DND-41 (cell line): ENCODE data around the gene AGPAT1.

Source experiments
- ATAC-seq: fragments of 200-7000 bp; cut with Tn5 transposase; 3 replicates; pipeline ENCODE4 v1.9.1; 2021; ENCODE audit warnings: low read depth; ENCODE audit not compliant: insufficient read depth
- DNase-seq: peaks from one replicate; pipeline ENCODE4 v3.0.0-alpha.2; 2020
- H2AFZ ChIP-seq: 2 replicates; pipeline ENCODE4 v1.6.0; 2012; ENCODE audit warnings: low read depth, low read length
- H3K27ac ChIP-seq: 2 replicates; pipeline ENCODE4 v1.5.1; 2012; ENCODE audit warnings: low read length, inconsistent platforms
- H3K27me3 ChIP-seq: fragments of 200-600 bp; sonication (generic); 2 replicates; pipeline ENCODE4 v1.6.0; 2012; ENCODE audit warnings: low read length, mild to moderate bottlenecking, inconsistent platforms; ENCODE audit not compliant: insufficient read depth, poor library complexity
- H3K36me3 ChIP-seq: 2 replicates; pipeline ENCODE4 v1.5.1; 2012; ENCODE audit warnings: low read length, inconsistent platforms; ENCODE audit not compliant: insufficient read depth
- H3K4me1 ChIP-seq: 2 replicates; pipeline ENCODE4 v1.5.1; 2012; ENCODE audit warnings: mild to moderate bottlenecking, low read length; ENCODE audit not compliant: insufficient read depth
- H3K4me2 ChIP-seq: 2 replicates; pipeline ENCODE4 v1.6.0; 2012; ENCODE audit warnings: mild to moderate bottlenecking, moderate library complexity, low read length, inconsistent platforms; ENCODE audit not compliant: insufficient read depth
- H3K4me3 ChIP-seq, 2 experiments: fragments of 200-600 bp in 1 of 2; shearing (Covaris generic) in 1 of 2; 2 replicates each; pipeline ENCODE4 v1.5.1; 2012 to 2016; ENCODE audit warnings: inconsistent platforms in 2 of 2, low read length in 2 of 2, mild to moderate bottlenecking in 2 of 2, low read depth in 1 of 2, moderate library complexity in 1 of 2
- H3K79me2 ChIP-seq: 2 replicates; pipeline ENCODE4 v1.6.0; 2012; ENCODE audit warnings: low read length, inconsistent platforms; ENCODE audit not compliant: insufficient read depth
- H3K9ac ChIP-seq: 2 replicates; pipeline ENCODE4 v1.6.0; 2012; ENCODE audit warnings: low read depth, mild to moderate bottlenecking, inconsistent platforms, low read length, moderate library complexity
- H3K9me3 ChIP-seq: 2 replicates; pipeline ENCODE4 v1.5.1; 2012; ENCODE audit warnings: low read length, moderate library complexity, mild to moderate bottlenecking, inconsistent platforms; ENCODE audit not compliant: insufficient read depth, severe bottlenecking
- H4K20me1 ChIP-seq: 2 replicates; pipeline ENCODE4 v1.6.0; 2012; ENCODE audit warnings: low read length; ENCODE audit not compliant: insufficient read depth
- EZH2 ChIP-seq: IDR thresholded peaks from 3 replicates; pipeline ENCODE4 v1.6.1; 2012; ENCODE audit warnings: borderline replicate concordance, low read depth, mild to moderate bottlenecking, moderate library complexity, low read length, inconsistent platforms; ENCODE audit not compliant: severe bottlenecking
- TF ChIP-seq, protein P1 (sequence below): IDR thresholded peaks from 2 replicates; pipeline ENCODE4 v1.5.1; 2012; ENCODE audit warnings: borderline replicate concordance, low read length, moderate library complexity, mild to moderate bottlenecking; ENCODE audit not compliant: poor library complexity, severe bottlenecking; ENCODE audit errors: extremely low read depth

Gene AGPAT1

DNA sequence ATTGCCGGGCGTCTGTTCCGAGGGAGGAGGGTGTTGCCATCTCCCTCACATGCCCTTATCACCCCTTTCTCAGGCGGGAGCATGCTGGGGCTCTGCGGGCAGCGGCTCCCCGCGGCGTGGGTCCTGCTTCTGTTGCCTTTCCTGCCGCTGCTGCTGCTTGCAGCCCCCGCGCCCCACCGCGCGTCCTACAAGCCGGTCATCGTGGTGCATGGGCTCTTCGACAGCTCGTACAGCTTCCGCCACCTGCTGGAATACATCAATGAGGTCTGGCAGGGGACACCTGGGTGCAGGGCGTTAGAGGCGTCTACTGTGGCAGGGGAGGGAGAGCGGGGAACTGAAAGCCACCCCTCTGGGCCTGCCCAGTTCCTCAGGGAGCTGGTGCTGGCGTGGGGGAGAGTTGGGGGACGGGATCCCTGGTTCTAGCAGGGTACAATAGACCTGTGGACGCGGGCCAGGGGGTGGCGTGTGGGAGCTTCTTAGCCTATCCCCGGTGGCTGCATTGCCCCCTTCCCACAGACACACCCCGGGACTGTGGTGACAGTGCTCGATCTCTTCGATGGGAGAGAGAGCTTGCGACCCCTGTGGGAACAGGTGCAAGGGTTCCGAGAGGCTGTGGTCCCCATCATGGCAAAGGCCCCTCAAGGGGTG lies 21.2 kb downstream of the AGPAT1 start:
- peaks cover 25% of the 10 kb centered on the region for H3K4me1 ChIP-seq
- H3K9ac ChIP-seq: peak overlapping the region; percentile 71
- peaks cover 23% of the 10 kb centered on the region for H3K79me2 ChIP-seq
- H3K4me2 ChIP-seq: peak overlapping the region; percentile 70
- peak overlapping the region; percentile 96 for H2AFZ ChIP-seq
- H3K36me3 ChIP-seq: peaks cover 35% of the 10 kb centered on the region
- no peaks in the 10 kb centered on the region for H3K9me3 ChIP-seq
- peak overlapping the region; percentile 83 for H3K27ac ChIP-seq
- no peaks in the 10 kb centered on the region for H3K27me3 ChIP-seq
- ATAC-seq (peak; percentile 67), DNase-seq (peak; percentile 75)
- TF ChIP-seq EZH2: no peak
- TF ChIP-seq, protein P1, sequence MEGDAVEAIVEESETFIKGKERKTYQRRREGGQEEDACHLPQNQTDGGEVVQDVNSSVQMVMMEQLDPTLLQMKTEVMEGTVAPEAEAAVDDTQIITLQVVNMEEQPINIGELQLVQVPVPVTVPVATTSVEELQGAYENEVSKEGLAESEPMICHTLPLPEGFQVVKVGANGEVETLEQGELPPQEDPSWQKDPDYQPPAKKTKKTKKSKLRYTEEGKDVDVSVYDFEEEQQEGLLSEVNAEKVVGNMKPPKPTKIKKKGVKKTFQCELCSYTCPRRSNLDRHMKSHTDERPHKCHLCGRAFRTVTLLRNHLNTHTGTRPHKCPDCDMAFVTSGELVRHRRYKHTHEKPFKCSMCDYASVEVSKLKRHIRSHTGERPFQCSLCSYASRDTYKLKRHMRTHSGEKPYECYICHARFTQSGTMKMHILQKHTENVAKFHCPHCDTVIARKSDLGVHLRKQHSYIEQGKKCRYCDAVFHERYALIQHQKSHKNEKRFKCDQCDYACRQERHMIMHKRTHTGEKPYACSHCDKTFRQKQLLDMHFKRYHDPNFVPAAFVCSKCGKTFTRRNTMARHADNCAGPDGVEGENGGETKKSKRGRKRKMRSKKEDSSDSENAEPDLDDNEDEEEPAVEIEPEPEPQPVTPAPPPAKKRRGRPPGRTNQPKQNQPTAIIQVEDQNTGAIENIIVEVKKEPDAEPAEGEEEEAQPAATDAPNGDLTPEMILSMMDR: peak; percentile 75
- peaks cover 9% of the 10 kb centered on the region; the same call in 1 of the 2 replicates for H4K20me1 ChIP-seq
- peak overlapping the region; percentile 61 to 77; a peak in 3 of 4 replicates for H3K4me3 ChIP-seq

DNA sequence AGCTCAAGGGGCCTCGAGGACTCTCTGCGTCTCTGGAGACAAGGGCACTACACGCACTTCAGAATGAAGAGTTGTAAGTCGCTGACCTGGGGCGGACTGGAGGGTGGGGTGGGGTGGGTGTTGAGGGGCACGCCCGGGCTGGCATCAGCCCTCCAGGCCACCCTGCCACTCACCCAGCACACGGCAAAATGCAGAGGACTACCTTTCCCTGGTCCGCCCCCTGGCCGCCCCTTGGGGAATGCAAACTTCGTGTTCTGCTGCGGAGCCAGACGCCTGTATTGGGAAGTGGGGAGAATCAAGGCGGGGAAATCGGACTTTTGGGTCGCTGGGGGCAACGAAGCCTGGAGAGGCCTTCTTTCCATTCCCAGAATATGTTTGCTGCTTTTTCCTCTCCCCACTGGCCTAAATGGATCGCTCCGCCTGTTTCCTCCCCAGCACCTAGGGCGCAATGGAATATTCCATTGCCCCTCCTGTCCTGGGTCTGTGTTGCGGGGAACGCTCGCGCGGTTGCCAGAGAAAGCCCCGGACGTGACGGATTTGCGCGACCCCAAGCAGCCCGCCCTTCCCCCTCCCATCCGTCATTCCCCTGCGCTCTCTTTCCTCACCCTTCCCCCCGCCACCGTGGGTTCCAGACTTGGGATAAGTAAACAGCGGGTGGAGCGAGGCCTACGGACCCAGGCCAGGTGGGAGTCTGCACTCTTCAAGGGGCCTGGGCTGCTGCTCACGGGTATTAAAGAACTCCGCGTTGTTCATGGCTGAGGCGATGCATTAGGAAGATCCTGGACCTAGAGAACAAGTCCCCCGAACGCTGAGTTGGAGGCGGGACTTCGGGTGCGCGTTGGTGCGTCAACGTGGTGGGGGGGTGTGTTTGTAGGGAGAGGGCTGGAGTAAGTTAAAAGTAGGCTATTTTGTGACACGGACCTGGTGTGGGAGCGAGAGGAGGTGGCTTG lies 22.0 kb downstream of the AGPAT1 start, which contains the start of gene PPT2:
Gene PPT2 (plus strand): TSS at position 578 of the 950 bp plus-strand sequence. CDS start 454 bp downstream, outside the sequence.
- ATAC-seq: peak; percentile 86

DNA sequence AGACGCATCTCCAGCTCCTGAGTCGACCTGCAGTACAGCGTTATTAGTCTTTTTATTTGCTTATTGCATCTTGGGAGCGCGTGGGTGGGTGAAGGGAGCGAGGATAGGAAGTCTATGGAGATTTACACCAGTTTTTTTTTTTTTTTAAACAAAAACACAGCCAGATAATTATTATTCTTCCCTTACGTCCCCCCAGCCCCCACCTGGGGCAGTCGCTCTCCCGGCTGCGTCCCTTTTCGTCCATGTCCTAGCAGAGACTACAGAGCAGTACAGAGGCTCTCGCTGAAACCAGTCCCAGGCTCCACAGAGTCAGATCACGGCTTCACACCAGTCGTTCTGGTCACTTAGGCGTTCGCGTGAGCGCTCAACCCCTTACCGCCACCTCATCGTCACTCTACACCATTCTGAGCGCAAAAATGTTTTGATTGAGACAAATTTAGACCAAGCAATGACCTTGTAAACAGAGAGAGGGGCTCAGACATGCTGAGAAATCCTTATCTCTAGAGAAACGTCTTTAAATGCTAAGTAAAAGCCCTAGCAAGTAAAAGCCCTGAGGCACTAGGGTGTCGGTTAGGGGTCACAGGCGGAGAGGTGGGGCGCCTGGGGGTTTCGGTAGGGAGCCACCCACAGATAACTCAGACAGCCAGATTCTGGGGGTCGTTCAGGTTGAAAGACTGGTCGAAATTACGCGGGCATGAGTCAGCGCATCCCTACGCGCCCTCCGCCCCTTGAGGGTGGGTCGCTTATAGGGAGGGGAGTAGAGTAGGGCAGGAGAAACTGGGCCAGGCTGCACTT lies 22.9 kb downstream of the AGPAT1 start:
- DNase-seq: no peak
- Histone ChIP-seq H3K79me2 (peaks cover 23% of the 10 kb centered on the region), H3K36me3 (peaks cover 27% of the 10 kb centered on the region), H3K27ac (peak overlapping the region; percentile 83), H3K9ac (peak overlapping the region; percentile 71), H3K4me2 (peak overlapping the region; percentile 70), H2AFZ (peak overlapping the region; percentile 96), H4K20me1 (peaks cover 9% of the 10 kb centered on the region; the same call in 1 of the 2 replicates), H3K27me3 (no peaks in the 10 kb centered on the region), H3K4me3 (peak overlapping the region; percentile 61 to 77; a peak in 3 of 4 replicates), H3K9me3 (no peaks in the 10 kb centered on the region), H3K4me1 (peaks cover 25% of the 10 kb centered on the region)
- TF ChIP-seq EZH2: no peak
- TF ChIP-seq, protein P1: no peak
- ATAC-seq: peak; percentile 32

More for the DNA sequence above, 22.0 kb downstream of the AGPAT1 start, which contains the start of gene PPT2:
- Histone ChIP-seq H3K4me2 (peak within 1 kb of the TSS; percentile 70), H3K27me3 (no peaks in the 10 kb centered on the region), H3K9me3 (no peaks in the 10 kb centered on the region), H4K20me1 (peaks cover 9% of the 10 kb centered on the region; the same call in 1 of the 2 replicates), H3K4me3 (peak within 1 kb of the TSS; percentile 61 to 77), H2AFZ (peak within 1 kb of the TSS; percentile 96), H3K9ac (peak within 1 kb of the TSS; percentile 71), H3K79me2 (peaks cover 23% of the 10 kb centered on the region), H3K27ac (peak within 1 kb of the TSS; percentile 83), H3K36me3 (peaks cover 35% of the 10 kb centered on the region), H3K4me1 (peaks cover 25% of the 10 kb centered on the region)
- TF ChIP-seq, protein P1: peak; percentile 27
- no peak for TF ChIP-seq EZH2
- peak; percentile 93 for DNase-seq
